ENCODE data around the gene BIN2. TPM values are rescaled to one million over a fixed set of nuclear protein-coding genes. Genes with fewer than 3 reads are reported as not detected.
"Not testable (repeated sequence)": the region's sequence is repeated elsewhere in the genome, so short reads cannot be mapped to it uniquely, and the experiment has no call there.

BIN2 gene
- total RNA-seq, 1 donor from 2014 or later, result 1.6 TPM

- no peak overlapping the region for H3K4me3 ChIP-seq
- no peaks in the 10 kb centered on the region for H3K4me1 ChIP-seq
- intact Hi-C loops (cut with micrococcal nuclease), result no loop called here
- peaks cover 6% of the 10 kb centered on the region for H3K27me3 ChIP-seq (ENCODE audit: low read depth)
- H3K36me3 ChIP-seq, result no peaks in the 10 kb centered on the region
- no peaks in the 10 kb centered on the region for H3K9me3 ChIP-seq (replicated peaks)
- TF ChIP-seq CTCF (IDR thresholded peaks at IDR 0.05; ENCODE audit: borderline replicate concordance), result no peak
- no peak overlapping the region for H3K27ac ChIP-seq (replicated peaks)
- DNase-seq, result no peak
Measured at GRCh38 chr12:51285843-51286242, 38.1 kb downstream of the BIN2 start.

- DNase-seq, result no peak
- intact Hi-C loops (cut with micrococcal nuclease), result no loop called here
- no peaks in the 10 kb centered on the region for H3K36me3 ChIP-seq
- no peak for TF ChIP-seq CTCF (IDR thresholded peaks at IDR 0.05; ENCODE audit: borderline replicate concordance)
- H3K27ac ChIP-seq (replicated peaks), result no peak overlapping the region
- no peak overlapping the region for H3K4me3 ChIP-seq
- H3K9me3 ChIP-seq (replicated peaks), result no peaks in the 10 kb centered on the region
- peaks cover 10% of the 10 kb centered on the region for H3K27me3 ChIP-seq (ENCODE audit: low read depth)
- no peaks in the 10 kb centered on the region for H3K4me1 ChIP-seq
Measured at GRCh38 chr12:51281202-51281924, 42.6 kb downstream of the BIN2 start.

GRCh38 chr12:51275088-51275487 is 48.9 kb downstream of the BIN2 start:
- Histone ChIP-seq H3K27me3 (ENCODE audit: low read depth) (peaks cover 37% of the 10 kb centered on the region), H3K27ac (replicated peaks) (no peak overlapping the region), H3K9me3 (replicated peaks) (no peaks in the 10 kb centered on the region), H3K4me1 (peaks cover 14% of the 10 kb centered on the region), H3K36me3 (no peaks in the 10 kb centered on the region), H3K4me3 (no peak overlapping the region)
- no peak for TF ChIP-seq CTCF (IDR thresholded peaks at IDR 0.05; ENCODE audit: borderline replicate concordance)
- intact Hi-C loops (cut with micrococcal nuclease), result no loop called here
- DNase-seq, result no peak

- H3K27ac ChIP-seq (replicated peaks); H3K36me3 ChIP-seq; intact Hi-C loops (cut with micrococcal nuclease); H3K9me3 ChIP-seq (replicated peaks); H3K4me3 ChIP-seq; DNase-seq: not testable (repeated sequence)
- Histone ChIP-seq H3K4me1 (peaks cover 27% of the 10 kb centered on the region), H3K27me3 (ENCODE audit: low read depth) (peaks cover 37% of the 10 kb centered on the region)
Measured at GRCh38 chr12:51272810-51273209, 51.2 kb downstream of the BIN2 start.

GRCh38 chr12:51270951-51271518 is 52.9 kb downstream of the BIN2 start:
- H3K27ac ChIP-seq (replicated peaks), result peak overlapping the region; percentile 88
- intact Hi-C loops (cut with micrococcal nuclease), result no loop called here
- peaks cover 33% of the 10 kb centered on the region for H3K27me3 ChIP-seq (ENCODE audit: low read depth)
- H3K4me3 ChIP-seq, result peak overlapping the region; percentile 84
- no peaks in the 10 kb centered on the region for H3K9me3 ChIP-seq (replicated peaks)
- no peak for TF ChIP-seq CTCF (IDR thresholded peaks at IDR 0.05; ENCODE audit: borderline replicate concordance)
- no peaks in the 10 kb centered on the region for H3K36me3 ChIP-seq
- H3K4me1 ChIP-seq, result peaks cover 27% of the 10 kb centered on the region
- DNase-seq, result no peak

Data from left ventricle myocardium inferior (tissue), 1 donor.